Smooth muscle cell (in vitro differentiated cells): ENCODE measurements around the gene SMIM12. TPM values are rescaled to one million over a fixed set of nuclear protein-coding genes. Genes with fewer than 3 reads are reported as not detected.
A peak's percentile ranks its signal among the peaks of the same experiment; 100 is the strongest.

ENCODE experiments used
- DNase-seq: peaks from one replicate; lab custom pipeline; 2025; ENCODE audit not compliant: unreplicated experiment; lab: John Stamatoyannopoulos, UW
- H2AFZ ChIP-seq: fragments of 200-600 bp; sonication (generic); 2 replicates; pipeline ENCODE4 v1.6.0; 2016; ENCODE audit warnings: antibody characterized with exemption, low read depth, mild to moderate bottlenecking
- H3F3A ChIP-seq: fragments of 200-600 bp; sonication (generic); 2 replicates; pipeline ENCODE4 v1.6.0; 2017; ENCODE audit warnings: antibody characterized with exemption, low read depth
- H3K27ac ChIP-seq: fragments of 200-600 bp; sonication (generic); 2 replicates; pipeline ENCODE4 v1.5.1; 2016; ENCODE audit warnings: low read depth, mild to moderate bottlenecking
- H3K27me3 ChIP-seq: fragments of 200-600 bp; sonication (generic); 2 replicates; pipeline ENCODE4 v1.6.1; 2016; ENCODE audit warnings: low read depth, mild to moderate bottlenecking
- H3K36me3 ChIP-seq: fragments of 200-600 bp; sonication (generic); 2 replicates; pipeline ENCODE4 v1.5.1; 2016; ENCODE audit warnings: low read depth
- H3K4me1 ChIP-seq: fragments of 200-600 bp; sonication (generic); 2 replicates; pipeline ENCODE4 v1.5.1; 2016; ENCODE audit warnings: low read depth
- H3K4me2 ChIP-seq: fragments of 200-600 bp; sonication (generic); 2 replicates; pipeline ENCODE4 v1.6.0; 2016; ENCODE audit warnings: mild to moderate bottlenecking
- H3K4me3 ChIP-seq: fragments of 200-600 bp; sonication (generic); 2 replicates; pipeline ENCODE4 v1.5.1; 2016; ENCODE audit warnings: mild to moderate bottlenecking
- H3K79me2 ChIP-seq: fragments of 200-600 bp; sonication (generic); 2 replicates; pipeline ENCODE4 v1.6.0; 2016; ENCODE audit warnings: low read depth, mild to moderate bottlenecking
- H3K9ac ChIP-seq: fragments of 200-600 bp; sonication (generic); 2 replicates; pipeline ENCODE4 v1.6.0; 2016; ENCODE audit warnings: low read depth
- H3K9me3 ChIP-seq: fragments of 200-600 bp; sonication (generic); replicated peaks from 2 replicates; pipeline ENCODE4 v1.5.1; 2016; ENCODE audit warnings: low read depth
- H4K20me1 ChIP-seq: fragments of 200-600 bp; sonication (generic); 2 replicates; pipeline ENCODE4 v1.6.0; 2016; ENCODE audit warnings: low read depth
- CTCF ChIP-seq: fragments of 200-600 bp; sonication (generic); IDR thresholded peaks from 2 replicates; pipeline ENCODE4 v1.5.1; 2017; ENCODE audit warnings: borderline replicate concordance, mild to moderate bottlenecking, antibody characterized with exemption; ENCODE audit not compliant: insufficient read depth, poor library complexity, severe bottlenecking
- WGBS: methylation state at CpG from one replicate; pipeline ENCODE4 v1.1.7; 2016; ENCODE audit warnings: low lambda C conversion rate; 5-methylcytosine and 5-hydroxymethylcytosine counted together
- polyA plus RNA-seq: library from polyadenylated mRNA; unstranded; fragments of >200 nt; fragmentation: Nextera tagmentation; extraction: Ambion mirVana; gene quantifications from 2 replicates; pipeline ENCODE4 v1.2.1, GENCODE V29; 2016
- total RNA-seq: library from RNA; depleted of rRNA; stranded (reverse); fragments of >200 nt; gene quantifications from 2 replicates; pipeline ENCODE4 v1.2.3, GENCODE V29; 2014

Gene SMIM12
- total and polyA plus RNA-seq, 2 experiments from 2014 or later = 17.6 to 44.8 TPM

DNA sequence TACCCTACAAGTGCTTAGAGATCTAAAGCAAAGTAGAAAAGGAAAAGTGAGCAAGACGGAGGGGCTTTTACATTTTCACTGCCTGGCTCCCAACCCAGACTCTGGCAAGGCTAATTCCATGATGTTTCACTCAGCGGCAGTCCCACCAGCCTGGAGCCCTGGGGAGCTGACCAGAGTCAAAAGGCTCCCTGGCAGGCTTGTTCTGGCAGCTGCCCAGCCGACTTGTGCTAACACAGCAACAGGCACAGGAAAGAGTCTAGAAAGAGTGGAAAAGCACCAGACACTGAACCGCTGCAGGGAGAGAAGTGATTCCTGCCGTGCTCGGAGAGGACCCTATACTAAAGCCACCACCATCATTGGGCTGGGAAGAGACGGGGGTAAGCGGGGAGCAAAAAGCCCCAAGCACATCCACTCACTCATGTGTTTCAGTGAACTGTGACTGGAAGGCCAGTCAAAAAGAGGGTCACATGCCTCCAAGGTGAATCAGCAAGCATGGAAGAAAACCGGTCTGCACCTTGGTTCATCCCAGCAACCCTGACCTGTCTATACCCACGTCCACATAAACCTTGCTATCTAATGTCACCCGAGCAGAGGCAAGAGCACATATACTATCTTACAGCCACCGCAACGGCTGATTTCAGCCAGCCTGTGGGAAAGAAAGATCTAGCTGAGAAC lies 8.0 kb downstream of the SMIM12 start:
- Histone ChIP-seq H3K27me3 (no peaks in the 10 kb centered on the region), H3K4me1 (no peaks in the 10 kb centered on the region), H3K9me3 (no peaks in the 10 kb centered on the region), H3K27ac (peak overlapping the region; percentile 35), H3K36me3 (no peaks in the 10 kb centered on the region), H3K4me3 (no peak overlapping the region), H4K20me1 (peaks cover 74% of the 10 kb centered on the region), H2AFZ (no peak overlapping the region), H3K79me2 (peaks cover 21% of the 10 kb centered on the region), H3K4me2 (no peak overlapping the region), H3F3A (peaks cover 3% of the 10 kb centered on the region), H3K9ac (no peak overlapping the region)
- DNase-seq = no peak
- WGBS = 88% methylated on average over 13 of the region's 13 CpGs
- no peak for TF ChIP-seq CTCF

GRCh38 chr1:34850382-34850781 lies 9.2 kb downstream of the SMIM12 start:
- 95% methylated on average over 6 of the region's 6 CpGs for WGBS
- no peak overlapping the region for H2AFZ ChIP-seq
- no peak overlapping the region for H3K4me2 ChIP-seq
- H3K9ac ChIP-seq = no peak overlapping the region
- H3K27ac ChIP-seq = no peak overlapping the region
- no peaks in the 10 kb centered on the region for H3K4me1 ChIP-seq
- peaks cover 17% of the 10 kb centered on the region for H3K79me2 ChIP-seq
- no peaks in the 10 kb centered on the region for H3K36me3 ChIP-seq
- no peak for TF ChIP-seq CTCF
- no peak overlapping the region for H3K4me3 ChIP-seq
- H3F3A ChIP-seq = peaks cover 3% of the 10 kb centered on the region
- H4K20me1 ChIP-seq = peaks cover 81% of the 10 kb centered on the region
- DNase-seq = no peak
- no peaks in the 10 kb centered on the region for H3K9me3 ChIP-seq
- H3K27me3 ChIP-seq = no peaks in the 10 kb centered on the region

DNA sequence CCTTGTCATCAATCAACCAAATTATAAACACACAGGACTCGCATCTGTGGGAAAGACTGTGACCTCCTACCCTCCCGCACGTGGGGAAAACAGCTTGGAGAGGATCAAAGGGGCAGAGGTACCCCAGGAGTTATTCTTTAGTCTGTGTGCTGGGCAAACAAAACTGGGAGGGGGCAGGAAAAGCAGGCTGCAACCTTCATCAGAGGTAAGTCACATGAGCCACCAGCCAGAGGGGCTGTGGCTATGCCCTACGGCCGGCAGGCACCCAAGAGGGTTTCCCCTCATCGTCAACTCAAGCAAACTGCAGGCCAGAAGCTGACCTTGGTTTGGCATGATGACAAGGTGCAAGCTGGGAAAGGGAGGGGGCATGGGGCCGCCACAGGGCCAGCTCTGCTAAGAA lies 12.5 kb downstream of the SMIM12 start:
- H3K9ac ChIP-seq = no peak overlapping the region
- no peak for DNase-seq
- no peak overlapping the region for H3K4me3 ChIP-seq
- peaks cover 6% of the 10 kb centered on the region for H3K4me1 ChIP-seq
- 90% methylated on average over 7 of the region's 7 CpGs for WGBS
- peaks cover 16% of the 10 kb centered on the region for H3K79me2 ChIP-seq
- no peaks in the 10 kb centered on the region for H3K36me3 ChIP-seq
- H3K4me2 ChIP-seq = no peak overlapping the region
- H3K27ac ChIP-seq = no peak overlapping the region
- no peaks in the 10 kb centered on the region for H3K27me3 ChIP-seq
- H2AFZ ChIP-seq = no peak overlapping the region
- peaks cover 100% of the 10 kb centered on the region for H4K20me1 ChIP-seq
- no peaks in the 10 kb centered on the region for H3F3A ChIP-seq
- TF ChIP-seq CTCF = no peak
- H3K9me3 ChIP-seq = no peaks in the 10 kb centered on the region

DNA sequence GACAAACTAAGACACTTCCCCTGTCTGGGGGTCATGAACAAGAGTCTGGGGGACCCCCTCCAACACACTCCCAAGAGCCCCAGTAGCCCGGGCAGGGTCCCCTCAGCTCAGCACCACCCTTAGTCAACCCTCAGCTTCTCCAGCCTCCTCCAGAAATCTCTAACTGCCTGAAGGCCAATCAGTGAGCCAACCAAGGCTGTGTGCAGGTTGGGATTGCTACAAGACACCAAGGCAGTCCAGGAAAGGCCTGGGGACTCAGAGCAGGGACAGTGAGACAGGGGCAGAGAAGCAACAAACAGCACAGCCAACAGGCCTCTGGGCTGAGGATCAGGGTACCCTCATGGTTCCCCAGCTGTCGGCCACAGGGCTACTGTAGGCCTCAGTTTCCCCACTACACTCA lies 13.3 kb downstream of the SMIM12 start:
- no peaks in the 10 kb centered on the region for H3F3A ChIP-seq
- no peak for TF ChIP-seq CTCF

More for the DNA sequence above, 13.3 kb downstream of the SMIM12 start:
- H4K20me1 ChIP-seq = peaks cover 100% of the 10 kb centered on the region
- peaks cover 6% of the 10 kb centered on the region for H3K4me1 ChIP-seq
- H3K27me3 ChIP-seq = no peaks in the 10 kb centered on the region
- H3K4me3 ChIP-seq = no peak overlapping the region
- H3K36me3 ChIP-seq = no peaks in the 10 kb centered on the region
- no peak for DNase-seq
- H3K9me3 ChIP-seq = no peaks in the 10 kb centered on the region
- H3K27ac ChIP-seq = no peak overlapping the region
- H3K4me2 ChIP-seq = no peak overlapping the region
- 93% methylated on average over 2 of the region's 2 CpGs for WGBS
- peaks cover 8% of the 10 kb centered on the region for H3K79me2 ChIP-seq
- H3K9ac ChIP-seq = no peak overlapping the region
- H2AFZ ChIP-seq = no peak overlapping the region
